Tibial nerve (tissue), 4 donors: Measurements from ENCODE around the gene SOX12. TPM values are rescaled to one million over a fixed set of nuclear protein-coding genes. Genes with fewer than 3 reads are reported as not detected.

Source experiments
- DNase-seq, 2 donors: peaks; one replicate each; pipeline ENCODE4 v3.0.0-alpha.2; 2019; ENCODE audit warnings: low spot score in 2 of 2
- H3K27ac ChIP-seq, 4 donors: fragments of 200-600 bp; sonication (generic) in 3 of 4; one replicate each; pipeline ENCODE4 v1.5.1; 2017 to 2019; ENCODE audit warnings: mild to moderate bottlenecking in 1 of 4
- H3K27me3 ChIP-seq, 2 donors: fragments of 200-600 bp; sonication (generic) in 1 of 2; one replicate each; pipeline versions ENCODE4 v1.5.1 to v1.6.0; 2017 to 2019
- H3K36me3 ChIP-seq, 3 donors: fragments of 200-600 bp; sonication (generic); one replicate each; pipeline ENCODE4 v1.5.1; 2018 to 2019
- H3K4me1 ChIP-seq, 4 donors: fragments of 200-600 bp; sonication (generic) in 3 of 4; one replicate each; pipeline ENCODE4 v1.5.1; 2017 to 2019
- H3K4me3 ChIP-seq, 4 donors: fragments of 200-600 bp; sonication (generic) in 3 of 4; one replicate each; pipeline ENCODE4 v1.5.1; 2017 to 2019; ENCODE audit warnings: mild to moderate bottlenecking in 1 of 4, moderate library complexity in 1 of 4
- H3K9me3 ChIP-seq, 4 donors: fragments of 200-600 bp; sonication (generic) in 3 of 4; one replicate each; pipeline ENCODE4 v1.5.1; 2017 to 2019
- CTCF ChIP-seq, 5 experiments: fragments of 200-600 bp in 3 of 5; fragments of 450-650 bp in 2 of 5; sonication (generic) in 3 of 5; IDR thresholded peaks; one replicate each; pipeline ENCODE4 v1.5.1; 2016 to 2019; ENCODE audit warnings: antibody characterized with exemption in 5 of 5, mild to moderate bottlenecking in 3 of 5, moderate library complexity in 2 of 5
- EP300 ChIP-seq, 2 donors: sonication (generic); formaldehyde crosslinking; IDR thresholded peaks; one replicate each; pipeline ENCODE4 v1.6.1; 2017; ENCODE audit warnings: antibody characterized with exemption in 2 of 2, mild to moderate bottlenecking in 1 of 2
- POLR2A ChIP-seq, 2 donors: fragments of 450-650 bp; IDR thresholded peaks; one replicate each; pipeline ENCODE4 v1.6.1; 2017; ENCODE audit warnings: antibody characterized with exemption in 2 of 2, mild to moderate bottlenecking in 2 of 2, moderate library complexity in 2 of 2
- WGBS, 2 donors: methylation state at CpG; one replicate each; pipeline ENCODE4 v1.1.5; 2018; 5-methylcytosine and 5-hydroxymethylcytosine counted together
- total RNA-seq, 4 donors: library from RNA; depleted of rRNA; stranded (reverse); fragments of >200 nt; gene quantifications; one replicate each; pipeline ENCODE4 v1.1.0, GENCODE V29; 2016

SOX12 gene
- 1 to 10 TPM; 4.6 to 9.8 (median 8.6) TPM for total RNA-seq

GRCh38 chr20:325045-325888 is at the start of gene SOX12:
SOX12 (plus strand) TSS chr20:325552; CDS start chr20:325925, 373 bp downstream.
- Histone ChIP-seq H3K27me3 (no peaks in the 10 kb centered on the region), H3K4me1 (peaks cover 0 to 53% (median 12%) of the 10 kb centered on the region in 4 donors), H3K27ac (peak within 1 kb of the TSS; percentile 87 to 99 (median 95)), H3K36me3 (no peaks in the 10 kb centered on the region), H3K4me3 (peak within 1 kb of the TSS; percentile 61 to 93 (median 70)), H3K9me3 (no peaks in the 10 kb centered on the region)
- peak; percentile 95 to 97 for DNase-seq
- 0 to 1% methylated on average over 50 to 57 of the region's 106 CpGs for WGBS, 2 donors
- TF ChIP-seq EP300 (IDR thresholded peaks at IDR 0.05) (peak in 1 of 2 donors; percentile 48), POLR2A (IDR thresholded peaks at IDR 0.05) (peak; percentile 34 to 64), CTCF (IDR thresholded peaks at IDR 0.05) (peak in 1 of 5 experiments; percentile 16)

- Histone ChIP-seq H3K36me3 (peaks cover 0 to 58% (median 0%) of the 10 kb centered on the region in 3 donors), H3K4me1 (no peaks in the 10 kb centered on the region), H3K27me3 (no peaks in the 10 kb centered on the region), H3K27ac (no peak overlapping the region), H3K4me3 (no peak overlapping the region), H3K9me3 (no peaks in the 10 kb centered on the region)
- DNase-seq = no peak
- 90 to 94% methylated on average over 7 of the region's 7 CpGs for WGBS, 2 donors
- TF ChIP-seq EP300 (IDR thresholded peaks at IDR 0.05) = no peak
- no peak for TF ChIP-seq CTCF (IDR thresholded peaks at IDR 0.05)
- no peak for TF ChIP-seq POLR2A (IDR thresholded peaks at IDR 0.05)
Observed at GRCh38 chr20:275791-276190, 49.6 kb upstream of the SOX12 start.

- H3K27ac ChIP-seq = no peak overlapping the region
- 94% methylated on average over 11 to 12 of the region's 12 CpGs for WGBS, 2 donors
- H3K36me3 ChIP-seq = peaks cover 0 to 64% (median 0%) of the 10 kb centered on the region in 3 donors
- no peak for TF ChIP-seq EP300 (IDR thresholded peaks at IDR 0.05)
- no peak for TF ChIP-seq POLR2A (IDR thresholded peaks at IDR 0.05)
- no peak for TF ChIP-seq CTCF (IDR thresholded peaks at IDR 0.05)
- H3K4me3 ChIP-seq = no peak overlapping the region
- no peaks in the 10 kb centered on the region for H3K27me3 ChIP-seq
- no peaks in the 10 kb centered on the region for H3K4me1 ChIP-seq
- H3K9me3 ChIP-seq = no peaks in the 10 kb centered on the region
- no peak for DNase-seq
Observed at GRCh38 chr20:276620-277495, 48.5 kb upstream of the SOX12 start.

DNA sequence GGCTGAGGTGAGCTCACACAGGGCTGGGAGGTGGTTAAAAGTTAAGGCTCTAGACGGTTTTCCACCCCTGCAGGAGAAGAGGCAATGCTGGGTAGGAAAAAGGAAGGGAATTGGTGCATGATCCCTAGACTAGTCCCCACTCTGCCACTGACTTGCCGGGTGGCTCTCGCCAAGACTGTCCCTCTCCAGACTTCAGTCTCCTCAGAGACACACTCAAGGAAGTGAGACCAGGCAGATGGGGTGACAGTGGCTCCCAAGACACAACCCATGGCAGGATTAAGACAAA is 47.9 kb upstream of the SOX12 start:
- Histone ChIP-seq H3K9me3 (no peaks in the 10 kb centered on the region), H3K36me3 (peaks cover 0 to 66% (median 0%) of the 10 kb centered on the region in 3 donors), H3K4me1 (no peaks in the 10 kb centered on the region), H3K4me3 (no peak overlapping the region), H3K27me3 (no peaks in the 10 kb centered on the region), H3K27ac (no peak overlapping the region)
- WGBS, 2 donors = 36 to 50% methylated on average over 3 of the region's 3 CpGs
- DNase-seq = no peak
- no peak for TF ChIP-seq CTCF (IDR thresholded peaks at IDR 0.05)
- no peak for TF ChIP-seq EP300 (IDR thresholded peaks at IDR 0.05)
- TF ChIP-seq POLR2A (IDR thresholded peaks at IDR 0.05) = no peak

DNA sequence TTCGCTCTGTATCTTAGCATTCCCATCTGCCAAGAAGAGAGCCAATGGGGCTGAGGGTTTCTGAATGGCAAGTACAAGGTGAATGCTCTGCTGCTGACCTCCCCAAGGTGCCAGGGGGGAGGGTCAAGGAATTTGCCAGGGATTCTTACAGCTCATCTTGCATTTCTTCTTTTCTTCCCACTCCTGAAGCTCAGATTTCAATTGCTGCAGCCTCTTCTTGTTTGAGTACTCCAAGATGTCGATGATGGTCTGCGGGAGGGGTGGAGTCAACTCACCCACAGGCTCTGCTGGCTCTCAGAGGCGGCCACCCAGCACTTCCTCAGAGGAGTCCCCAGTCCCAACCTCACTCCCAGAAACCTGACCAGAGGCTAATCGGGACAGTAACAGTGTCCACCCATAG is 47.2 kb upstream of the SOX12 start:
- DNase-seq = no peak
- no peaks in the 10 kb centered on the region for H3K27me3 ChIP-seq
- WGBS, 2 donors = 72 to 75% methylated on average over 5 of the region's 5 CpGs
- no peaks in the 10 kb centered on the region for H3K4me1 ChIP-seq
- no peak overlapping the region for H3K27ac ChIP-seq
- TF ChIP-seq EP300 (IDR thresholded peaks at IDR 0.05) (no peak), POLR2A (IDR thresholded peaks at IDR 0.05) (no peak), CTCF (IDR thresholded peaks at IDR 0.05) (no peak)
- peaks cover 0 to 66% (median 0%) of the 10 kb centered on the region in 3 donors for H3K36me3 ChIP-seq
- H3K4me3 ChIP-seq = no peak overlapping the region
- H3K9me3 ChIP-seq = no peaks in the 10 kb centered on the region
